GM19035 (cell line): Measurements from ENCODE around the gene LETM1.
"Not testable (repeated sequence)": the region's sequence is repeated elsewhere in the genome, so short reads cannot be mapped to it uniquely, and the experiment has no call there.

Experiments used
- ATAC-seq: cut with Tn5 transposase; IDR thresholded peaks from one replicate; pipeline ENCODE4 v1.9.1; 2021; ENCODE audit not compliant: unreplicated experiment

The LETM1 gene

GRCh38 chr4:1852904-1853623, 2.9 kb downstream of the LETM1 start:
- no peak for ATAC-seq

DNA sequence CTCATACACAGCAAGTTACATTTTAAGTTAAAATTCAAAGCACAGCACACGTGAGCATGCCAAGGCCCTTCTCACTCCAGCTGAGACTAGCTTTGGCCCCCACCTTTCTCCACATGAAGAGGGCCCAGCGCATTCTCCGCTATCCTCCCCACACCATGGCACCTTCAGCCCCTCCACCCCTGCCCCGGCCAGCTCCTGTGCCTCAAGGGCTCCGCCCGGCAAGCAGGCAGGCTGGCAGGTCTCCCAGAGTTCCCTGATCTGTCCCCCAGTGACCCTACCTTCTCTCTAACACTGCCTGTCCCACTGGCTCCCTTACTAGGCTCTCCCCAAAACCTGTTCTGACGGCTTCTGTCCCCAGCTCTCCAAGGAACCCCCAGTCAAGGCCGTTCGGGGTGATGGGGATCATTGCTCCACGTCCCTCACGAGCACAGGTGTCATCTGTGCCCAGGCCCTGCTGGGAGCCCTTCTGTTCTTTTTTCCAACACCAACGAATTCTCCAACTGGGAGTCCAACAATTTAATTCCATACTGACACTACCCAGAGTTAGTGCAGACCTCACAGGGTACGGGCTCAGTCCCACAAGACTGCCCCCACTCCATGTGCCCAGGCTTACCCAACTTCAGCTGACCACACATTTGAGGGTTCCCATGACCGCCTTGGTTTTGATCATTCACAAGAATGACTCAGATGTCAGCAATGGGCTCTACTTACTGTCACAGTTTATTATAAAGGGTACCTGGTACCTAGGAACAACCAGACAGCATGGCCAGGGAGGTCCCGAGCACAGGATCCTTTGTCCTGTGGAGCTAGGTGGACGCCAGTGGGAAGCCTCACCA, 4.2 kb downstream of the LETM1 start:
- ATAC-seq, result no peak

DNA sequence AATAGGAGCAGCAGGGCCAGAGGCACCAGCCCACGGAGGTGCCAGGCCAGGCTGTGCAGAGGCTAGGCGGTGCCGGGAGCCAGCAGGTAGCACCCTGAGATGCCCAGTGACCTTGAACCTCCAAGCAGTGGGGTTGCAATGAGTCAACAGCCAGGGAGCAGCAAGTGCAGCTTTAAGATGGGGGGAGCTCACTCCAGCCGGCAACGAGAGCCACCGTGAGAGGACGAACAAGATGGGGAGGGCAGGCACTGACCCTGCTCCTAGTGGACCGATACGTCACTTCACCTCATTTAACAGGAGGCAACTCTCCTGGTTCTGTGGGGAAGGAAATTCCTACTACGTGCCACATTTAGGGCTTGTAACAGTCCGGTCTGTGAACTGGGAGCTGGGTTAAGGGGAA, 4.8 kb downstream of the LETM1 start:
- ATAC-seq, result no peak

DNA sequence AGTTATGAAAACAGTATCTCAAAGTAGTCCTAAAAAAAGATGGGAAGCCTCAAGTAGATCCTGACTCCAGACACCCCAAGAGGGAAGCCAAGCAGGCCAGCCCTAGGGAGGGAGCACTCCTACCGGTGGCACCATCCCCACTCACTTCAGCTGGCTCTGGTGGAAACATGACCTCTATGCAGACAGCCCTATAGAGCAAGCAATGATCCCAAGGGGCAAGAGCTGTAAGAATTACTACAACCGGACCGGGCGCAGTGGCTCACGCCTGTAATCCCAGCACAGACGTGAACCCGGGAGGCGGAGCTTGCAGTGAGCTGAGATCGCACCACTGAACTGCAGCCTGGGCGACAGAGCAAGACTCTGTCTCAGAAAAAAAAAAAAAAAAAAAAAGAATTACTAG, 5.7 kb downstream of the LETM1 start:
- ATAC-seq, result no peak

DNA sequence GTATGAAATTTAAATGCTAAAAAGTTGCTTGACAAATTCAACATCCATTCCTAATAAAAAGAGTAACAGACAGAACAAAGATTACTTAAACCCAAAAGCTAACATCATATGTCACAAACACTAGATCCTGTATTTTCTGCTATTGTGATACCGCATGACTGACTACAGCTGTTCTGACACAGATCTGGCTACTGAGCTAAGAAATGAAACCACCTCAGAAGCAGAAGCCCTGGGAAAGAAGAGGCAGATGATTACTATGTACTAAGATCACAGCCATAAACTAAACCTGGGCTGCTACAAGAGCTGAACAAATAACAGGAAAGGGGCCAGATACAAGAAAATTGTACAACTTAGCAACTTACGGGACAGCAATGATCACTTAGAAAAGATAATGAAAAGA, 9.4 kb downstream of the LETM1 start:
- ATAC-seq, result no peak

- not testable (repeated sequence) for ATAC-seq
Observed at GRCh38 chr4:1844618-1845017, 11.3 kb downstream of the LETM1 start.

DNA sequence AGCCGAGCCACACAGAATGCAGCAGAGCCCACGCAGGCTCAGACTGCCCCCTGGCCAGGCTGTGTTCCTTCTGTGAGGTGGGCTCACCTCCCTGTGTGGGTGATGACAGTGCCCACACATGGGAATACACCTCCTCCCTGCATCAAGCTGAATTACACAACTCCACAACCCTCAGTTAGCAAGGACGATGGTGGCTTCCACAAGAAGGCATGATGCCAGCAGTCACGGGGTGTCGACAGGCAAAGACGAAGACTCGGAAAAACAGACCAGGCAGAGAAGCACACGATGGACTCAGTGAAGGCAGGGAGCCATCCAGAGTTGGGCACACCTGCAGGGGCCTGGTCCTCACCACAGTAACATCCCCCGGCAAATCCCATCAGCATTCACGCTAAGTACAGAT, 12.1 kb downstream of the LETM1 start:
- no peak for ATAC-seq

- no peak for ATAC-seq
Observed at GRCh38 chr4:1842993-1843448, 12.9 kb downstream of the LETM1 start.

DNA sequence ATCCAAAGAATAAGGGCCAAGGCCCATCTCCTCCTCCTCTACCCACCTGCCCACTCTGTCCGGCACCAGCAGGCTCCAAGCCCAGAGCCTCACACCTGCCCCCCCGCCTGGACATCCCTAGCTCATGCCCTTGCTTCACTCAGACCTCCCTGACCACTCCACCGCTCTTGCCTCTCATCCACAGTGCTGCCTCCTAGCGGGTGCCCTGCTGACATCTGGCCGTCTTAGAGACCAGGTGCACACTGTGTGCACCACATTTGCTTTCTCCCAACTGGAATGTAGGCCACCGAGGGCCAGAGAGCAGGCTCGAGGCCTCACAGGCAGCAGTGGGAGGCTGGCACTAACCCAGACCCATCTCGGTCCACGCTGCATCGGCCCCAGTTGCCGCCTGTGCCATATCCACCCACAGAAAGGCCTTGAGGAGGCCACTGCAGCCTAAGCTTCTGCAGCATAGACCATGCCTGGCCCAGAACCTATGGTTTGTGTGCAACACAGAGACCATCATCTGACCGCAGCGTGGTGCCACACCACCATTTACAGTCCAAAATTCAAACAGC, 13.5 kb downstream of the LETM1 start:
- no peak for ATAC-seq

- no peak for ATAC-seq
Observed at GRCh38 chr4:1841887-1842210, 14.1 kb downstream of the LETM1 start.

- ATAC-seq, result no peak
Observed at GRCh38 chr4:1841201-1841886, 14.6 kb downstream of the LETM1 start.

GRCh38 chr4:1839282-1839681, 16.7 kb downstream of the LETM1 start:
- no peak for ATAC-seq

GRCh38 chr4:1837069-1837468, 18.9 kb downstream of the LETM1 start:
- ATAC-seq, result no peak

GRCh38 chr4:1836650-1837049, 19.3 kb downstream of the LETM1 start:
- no peak for ATAC-seq

GRCh38 chr4:1835836-1836235, 20.1 kb downstream of the LETM1 start:
- not testable (repeated sequence) for ATAC-seq

- peak; percentile 58 for ATAC-seq
Observed at GRCh38 chr4:1834047-1834775, 21.7 kb downstream of the LETM1 start.

DNA sequence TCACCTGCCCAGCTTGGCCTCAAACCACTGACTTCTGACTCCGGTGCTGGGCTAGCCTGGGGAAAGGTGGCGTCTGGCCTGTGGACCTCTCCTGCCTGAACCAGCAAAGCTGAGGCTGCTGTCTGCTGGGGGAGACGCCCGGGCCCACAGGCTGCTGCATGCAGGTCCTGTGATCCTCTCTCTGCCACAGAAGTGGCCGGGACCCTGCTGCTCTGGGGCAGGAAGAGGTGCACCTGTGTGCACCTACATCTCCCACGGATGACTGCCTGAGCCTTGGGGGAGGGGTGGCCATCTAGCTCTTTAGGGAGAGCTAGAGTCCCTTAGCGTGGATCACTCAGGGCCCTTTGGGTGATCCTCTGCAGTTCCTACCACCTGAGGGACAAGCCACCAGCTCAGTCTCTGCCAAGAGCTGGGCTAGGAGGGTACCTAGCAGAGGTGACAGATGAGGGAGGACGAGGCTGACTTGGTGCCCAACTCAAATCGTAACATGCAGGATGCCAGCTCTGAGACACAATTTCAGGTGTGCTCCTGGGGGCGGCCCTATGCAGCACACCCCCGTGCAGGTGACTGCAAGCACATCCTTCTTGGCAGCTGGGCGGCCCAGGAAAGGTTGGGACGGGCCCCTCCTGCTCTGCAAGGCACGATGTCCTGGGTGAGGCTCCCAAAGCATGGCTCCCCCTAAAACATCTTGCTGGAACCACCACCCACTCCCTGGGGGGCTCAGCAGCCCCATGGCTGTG, 22.5 kb downstream of the LETM1 start:
- peak; percentile 10 for ATAC-seq

- ATAC-seq, result no peak
Observed at GRCh38 chr4:1832690-1833089, 23.3 kb downstream of the LETM1 start.

DNA sequence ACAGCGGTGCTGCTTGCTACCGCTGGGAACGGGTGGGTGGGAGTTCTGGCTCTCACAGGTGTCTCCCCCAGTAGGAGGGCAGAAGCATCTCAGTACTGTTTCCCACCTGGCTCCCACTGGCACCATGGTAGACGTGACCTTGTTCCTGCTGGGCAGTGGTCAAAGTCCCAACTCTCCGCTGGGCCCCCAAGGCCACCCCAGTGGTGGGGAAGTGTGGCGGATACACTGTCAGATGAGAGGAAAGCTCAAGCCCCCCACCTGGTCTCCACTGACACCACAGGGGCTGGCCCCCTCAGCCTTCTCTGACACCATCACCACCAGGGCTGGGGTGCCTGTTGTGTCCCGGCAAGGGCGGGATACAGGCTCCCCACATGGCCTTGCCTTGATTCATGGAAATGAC, 24.6 kb downstream of the LETM1 start:
- ATAC-seq, result no peak

- no peak for ATAC-seq
Observed at GRCh38 chr4:1830642-1831228, 25.2 kb downstream of the LETM1 start.
